Motor neuron (in vitro differentiated cells): ENCODE results near the gene FAM174C. TPM values are rescaled to one million over a fixed set of nuclear protein-coding genes. Genes with fewer than 3 reads are reported as not detected.
A peak's percentile ranks its signal among the peaks of the same experiment; 100 is the strongest.
"Not testable (repeated sequence)": the region's sequence is repeated elsewhere in the genome, so short reads cannot be mapped to it uniquely, and the experiment has no call there.

ENCODE experiments used
- ATAC-seq, 8 experiments: fragments of 200-7000 bp; cut with Tn5 transposase; replicated peaks in 6 of 8; 2 replicates each; pipeline ENCODE4 v1.8.0; 2021; ENCODE audit warnings: mild to moderate bottlenecking in 8 of 8, moderate library complexity in 8 of 8
- H3K27ac ChIP-seq, 2 donors: fragments of 250-450 bp; sonication (Bioruptor Pico); 2 replicates each; pipeline ENCODE4 v1.9.0; 2021; ENCODE audit warnings: antibody characterized with exemption in 2 of 2, mild to moderate bottlenecking in 2 of 2, moderate library complexity in 1 of 2
- H3K4me1 ChIP-seq, 2 donors: fragments of 250-450 bp; sonication (Bioruptor Pico); replicated peaks in 1 of 2; 2 replicates each; pipeline ENCODE4 v1.6.1; 2021; ENCODE audit warnings: antibody characterized with exemption in 2 of 2, mild to moderate bottlenecking in 2 of 2, moderate library complexity in 1 of 2
- H3K4me3 ChIP-seq, 5 donors: fragments of 250-450 bp; sonication (Bioruptor Pico); 2 replicates each; pipeline ENCODE4 v1.9.0; 2021; ENCODE audit warnings: antibody characterized with exemption in 5 of 5, mild to moderate bottlenecking in 5 of 5, moderate library complexity in 4 of 5
- WGBS, 10 experiments: fragments of 450-650 bp; shearing (Covaris generic); methylation state at CpG; one replicate each; pipeline ENCODE4 v1.0.0; 2022; 5-methylcytosine and 5-hydroxymethylcytosine counted together
- in situ Hi-C, 9 experiments: fragments of 400-800 bp; cut with MboI; loops; one replicate each; pipeline ENCODE4 v1.15.0; 2021; ENCODE audit warnings: low sequenced_read_pairs in 9 of 9, low pct_unique_long_range_greater_than_20kb in 2 of 9; ENCODE audit not compliant: unreplicated experiment in 9 of 9
- total RNA-seq, 8 experiments: library from RNA; unstranded; fragments of 300-600 nt; gene quantifications; 2 replicates each; pipeline versions ENCODE4 v1.2.3 to v1.2.4, GENCODE V29; 2022

The FAM174C gene
- total RNA-seq, 8 experiments from 2014 or later = 14.2 to 88.9 (median 25.3) TPM

GRCh38 chr19:1295169-1296012 lies 20.1 kb downstream of the FAM174C start:
- H3K4me3 ChIP-seq = peak overlapping the region in 1 of 5 donors; percentile 8
- no peak overlapping the region for H3K27ac ChIP-seq
- peaks cover 0 to 9% of the 10 kb centered on the region in 2 donors for H3K4me1 ChIP-seq
- in situ Hi-C loops = no loop called here
- WGBS, 10 experiments = 0% methylated on average over 6 of the region's 82 CpGs; no CpG with 5 or more reads in 9 of the 10 experiments
- ATAC-seq = peak in 5 of 8 experiments; percentile 31 to 72 (median 57)

GRCh38 chr19:1296078-1296477 lies 20.7 kb downstream of the FAM174C start:
- H3K4me1 ChIP-seq = peaks cover 0 to 9% of the 10 kb centered on the region in 2 donors
- H3K27ac ChIP-seq = no peak overlapping the region
- H3K4me3 ChIP-seq = no peak overlapping the region
- WGBS, 10 experiments = 62 to 80% methylated on average over 3 of the region's 13 CpGs; no CpG with 5 or more reads in 8 of the 10 experiments
- in situ Hi-C loops = no loop called here
- peak in 4 of 8 experiments; percentile 7 to 25 (median 23) for ATAC-seq

- in situ Hi-C loops = no loop called here
- Histone ChIP-seq H3K4me3 (no peak overlapping the region), H3K4me1 (peaks cover 0 to 9% of the 10 kb centered on the region in 2 donors), H3K27ac (no peak overlapping the region)
- 71% methylated on average over 4 of the region's 24 CpGs; no CpG with 5 or more reads in 9 of the 10 experiments for WGBS, 10 experiments
- ATAC-seq = no peak
Measured at GRCh38 chr19:1296575-1297271, 21.4 kb downstream of the FAM174C start.

GRCh38 chr19:1298235-1298634 lies 22.9 kb downstream of the FAM174C start:
- H3K4me3 ChIP-seq = no peak overlapping the region
- ATAC-seq = no peak
- H3K4me1 ChIP-seq = peaks cover 9 to 11% of the 10 kb centered on the region in 2 donors
- in situ Hi-C loops = no loop called here
- H3K27ac ChIP-seq = no peak overlapping the region
- WGBS, 10 experiments = 76 to 100% (median 83%) methylated on average over 1 to 5 of the region's 8 CpGs; no CpG with 5 or more reads in 6 of the 10 experiments

GRCh38 chr19:1299801-1300200 lies 24.5 kb downstream of the FAM174C start:
- no peak for ATAC-seq
- H3K4me3 ChIP-seq = no peak overlapping the region
- 80 to 100% (median 100%) methylated on average over 1 to 2 of the region's 34 CpGs; no CpG with 5 or more reads in 7 of the 10 experiments for WGBS, 10 experiments

GRCh38 chr19:1300744-1301490 lies 25.6 kb downstream of the FAM174C start:
- H3K27ac ChIP-seq = no peak overlapping the region
- 0 to 93% (median 42%) methylated on average over 1 to 14 of the region's 35 CpGs for WGBS, 10 experiments
- ATAC-seq = no peak
- H3K4me3 ChIP-seq = no peak overlapping the region
- H3K4me1 ChIP-seq = peaks cover 4 to 11% of the 10 kb centered on the region in 2 donors
- in situ Hi-C loops = no loop called here

More at GRCh38 chr19:1299801-1300200, 24.5 kb downstream of the FAM174C start:
- Histone ChIP-seq H3K4me1 (peaks cover 9 to 11% of the 10 kb centered on the region in 2 donors), H3K27ac (no peak overlapping the region)
- in situ Hi-C loops = no loop called here

GRCh38 chr19:1302533-1303239 lies 27.4 kb downstream of the FAM174C start:
- Histone ChIP-seq H3K4me1 (peaks cover 0 to 11% of the 10 kb centered on the region in 2 donors), H3K4me3 (no peak overlapping the region), H3K27ac (no peak overlapping the region)
- in situ Hi-C loops = no loop called here
- ATAC-seq = peak in 5 of 8 experiments; percentile 61 to 86 (median 71)
- WGBS, 10 experiments = 0 to 100% (median 77%) methylated on average over 1 to 3 of the region's 36 CpGs; no CpG with 5 or more reads in 6 of the 10 experiments

- 79 to 88% (median 81%) methylated on average over 2 to 5 of the region's 28 CpGs; no CpG with 5 or more reads in 6 of the 10 experiments for WGBS, 10 experiments
- H3K4me1 ChIP-seq = peaks cover 0 to 11% of the 10 kb centered on the region in 2 donors
- in situ Hi-C loops = no loop called here
- ATAC-seq = peak in 1 of 8 experiments; percentile 13
- no peak overlapping the region for H3K27ac ChIP-seq
- no peak overlapping the region for H3K4me3 ChIP-seq
Measured at GRCh38 chr19:1304197-1304924, 29.0 kb downstream of the FAM174C start.

GRCh38 chr19:1305354-1305753 lies 30.0 kb downstream of the FAM174C start:
- in situ Hi-C loops, ATAC-seq, H3K27ac ChIP-seq, H3K4me3 ChIP-seq: not testable (repeated sequence)
- H3K4me1 ChIP-seq = peaks cover 0 to 11% of the 10 kb centered on the region in 2 donors
- WGBS, 10 experiments = 27 to 100% (median 70%) methylated on average over 2 to 4 of the region's 9 CpGs; no CpG with 5 or more reads in 4 of the 10 experiments

- Histone ChIP-seq H3K4me1 (peaks cover under 1 to 7% of the 10 kb centered on the region in 2 donors), H3K4me3 (no peak overlapping the region), H3K27ac (no peak overlapping the region)
- in situ Hi-C loops = no loop called here
- WGBS, 10 experiments = 80 to 96% (median 89%) methylated on average over 1 to 16 of the region's 38 CpGs; no CpG with 5 or more reads in 6 of the 10 experiments
- no peak for ATAC-seq
Measured at GRCh38 chr19:1307320-1307719, 32.0 kb downstream of the FAM174C start.

GRCh38 chr19:1307755-1308303 lies 32.5 kb downstream of the FAM174C start:
- in situ Hi-C loops = no loop called here
- no peak overlapping the region for H3K4me3 ChIP-seq
- ATAC-seq = no peak
- WGBS, 10 experiments = 88 to 100% (median 100%) methylated on average over 1 to 6 of the region's 20 CpGs; no CpG with 5 or more reads in 6 of the 10 experiments
- peaks cover 2 to 3% of the 10 kb centered on the region in 2 donors for H3K4me1 ChIP-seq
- no peak overlapping the region for H3K27ac ChIP-seq
